Neural cell (in vitro differentiated cells): ENCODE measurements around the gene GPX6.
"Not testable (repeated sequence)": the region's sequence is repeated elsewhere in the genome, so short reads cannot be mapped to it uniquely, and the experiment has no call there.

ENCODE experiments used
- CTCF ChIP-seq: fragments of 450-650 bp; IDR thresholded peaks from 2 replicates; pipeline ENCODE4 v1.5.1; 2014; ENCODE audit warnings: antibody characterized with exemption, mild to moderate bottlenecking, moderate library complexity; ENCODE audit not compliant: poor library complexity, severe bottlenecking
- EZH2 ChIP-seq: fragments of 200-600, 300-800 bp; shearing (Covaris generic), sonication (generic); IDR thresholded peaks from 2 replicates; pipeline ENCODE4 v1.6.1; 2014; ENCODE audit warnings: antibody characterized with exemption, low read length, borderline replicate concordance, mild to moderate bottlenecking; ENCODE audit not compliant: insufficient read depth, poor library complexity, severe bottlenecking
- POLR2AphosphoS5 ChIP-seq: IDR thresholded peaks from 2 replicates; pipeline ENCODE4 v1.6.1; 2012

- not testable (repeated sequence) for TF ChIP-seq POLR2AphosphoS5, EZH2, CTCF
Observed at GRCh38 chr6:28469153-28469745, 46.3 kb downstream of the GPX6 start.
